ENCODE results near the gene ASB2. TPM values are rescaled to one million over a fixed set of nuclear protein-coding genes. Genes with fewer than 3 reads are reported as not detected.

ASB2 gene
- polyA plus RNA-seq, 1 donor from 2014 or later, result 0.26 TPM

DNA sequence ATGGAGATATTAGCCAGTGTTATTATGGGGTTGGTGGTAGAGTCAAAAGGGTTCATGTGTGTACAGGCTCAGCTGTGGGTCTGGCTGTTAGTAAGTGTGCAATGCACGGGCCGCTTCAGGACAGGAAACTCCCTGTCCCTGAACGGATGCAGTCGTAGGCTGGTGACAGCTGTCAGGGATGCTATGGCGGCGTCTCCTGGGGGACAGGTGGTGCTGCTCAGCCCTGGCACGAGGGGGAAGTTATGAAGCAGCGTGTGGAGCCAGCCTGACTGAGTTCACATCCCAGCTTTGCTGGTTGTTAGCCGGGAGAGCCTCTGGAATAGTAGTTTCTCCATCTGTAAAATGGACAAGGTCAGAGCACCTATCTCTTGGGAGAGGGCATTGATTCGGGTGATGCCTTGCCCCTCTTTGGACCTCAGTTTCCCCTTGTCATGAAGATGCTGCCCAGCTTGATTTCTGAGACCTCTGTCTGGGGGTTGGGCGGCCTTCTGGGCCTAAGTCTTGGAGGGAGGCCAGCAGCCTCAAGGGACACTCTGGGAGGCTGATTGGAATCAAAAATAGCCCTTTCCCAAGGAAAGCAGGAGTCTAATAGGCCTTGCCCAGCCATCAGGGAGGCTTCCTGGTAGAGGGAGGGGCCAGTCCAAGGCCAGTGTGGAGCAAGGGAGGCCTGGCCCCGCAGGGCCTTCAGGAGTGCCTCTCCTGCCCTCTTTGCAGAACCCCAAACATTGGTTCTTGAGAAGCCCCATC is 7.1 kb downstream of the ASB2 start:
- no peak overlapping the region for H3K4me3 ChIP-seq (ENCODE audit: low read length)
- H4K20me1 ChIP-seq (ENCODE audit: insufficient read depth), result no peaks in the 10 kb centered on the region
- H3K4me2 ChIP-seq (ENCODE audit: low read length), result no peak overlapping the region
- H2AFZ ChIP-seq (ENCODE audit: low read depth, low read length), result no peak overlapping the region
- H3F3A ChIP-seq (ENCODE audit: insufficient read depth, low read length, poor library complexity, severe bottlenecking), result no peaks in the 10 kb centered on the region
- H3K27ac ChIP-seq (ENCODE audit: low read length), result no peak overlapping the region
- H3K9me2 ChIP-seq (ENCODE audit: insufficient read depth, low read length), result no peaks in the 10 kb centered on the region
- H3K27me3 ChIP-seq (ENCODE audit: insufficient read depth, low read depth, low read length), result no peaks in the 10 kb centered on the region
- no peak overlapping the region for H3K9ac ChIP-seq (ENCODE audit: low read length)
- H3K9me3 ChIP-seq (ENCODE audit: low read length), result no peaks in the 10 kb centered on the region
- no peaks in the 10 kb centered on the region for H3K36me3 ChIP-seq (ENCODE audit: insufficient read depth, low read length)
- no peaks in the 10 kb centered on the region for H3K79me2 ChIP-seq (replicated peaks; ENCODE audit: insufficient read depth, low read length)
- TF ChIP-seq POLR2AphosphoS5 (IDR thresholded peaks at IDR 0.05), result no peak
- no peak for TF ChIP-seq EZH2 (IDR thresholded peaks at IDR 0.05; ENCODE audit: borderline replicate concordance, insufficient read depth, low read length, poor library complexity, severe bottlenecking)
- no peak for TF ChIP-seq MXI1 (conservative IDR thresholded peaks at IDR 0.05; ENCODE audit: poor library complexity, severe bottlenecking)
- TF ChIP-seq SMC3 (conservative IDR thresholded peaks at IDR 0.05; ENCODE audit: poor library complexity), result no peak
- no peak for TF ChIP-seq EP300 (conservative IDR thresholded peaks at IDR 0.05; ENCODE audit: poor library complexity, severe bottlenecking)
- TF ChIP-seq REST (IDR thresholded peaks at IDR 0.05; ENCODE audit: borderline replicate concordance), result no peak
- TF ChIP-seq TAF1 (IDR thresholded peaks at IDR 0.05; ENCODE audit: low read depth), result no peak
- no peak for TF ChIP-seq RAD21 (conservative IDR thresholded peaks at IDR 0.05)

DNA sequence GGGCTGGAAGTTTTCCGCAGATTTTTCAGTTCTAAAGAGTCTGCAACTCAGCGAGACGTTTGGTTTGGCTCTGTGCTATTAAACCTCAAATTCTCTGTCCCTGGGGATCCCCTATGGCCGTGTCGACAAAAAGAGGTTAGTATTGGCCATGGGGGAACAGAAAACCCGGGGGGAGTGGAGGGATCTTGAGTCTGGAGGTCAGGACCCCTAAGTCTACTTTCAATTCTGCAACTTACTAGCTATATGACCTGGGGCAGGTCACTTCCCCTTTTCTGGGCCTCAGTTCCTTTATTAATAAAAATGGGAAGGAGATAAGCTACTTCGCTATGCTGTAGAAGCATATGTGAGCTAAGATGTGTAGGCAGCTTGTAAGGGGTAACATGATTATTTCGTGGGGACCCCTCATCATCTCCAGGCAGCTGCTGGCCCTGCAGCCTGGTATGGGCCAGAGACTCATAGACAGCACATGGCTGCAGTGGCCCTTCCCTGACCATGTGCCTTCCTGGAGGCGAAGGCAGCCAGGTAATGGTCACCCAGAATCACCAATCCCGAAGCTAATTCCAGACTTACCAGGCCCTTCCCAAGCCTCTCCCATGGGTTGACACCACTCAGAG is 8.6 kb downstream of the ASB2 start:
- Histone ChIP-seq H3K79me2 (replicated peaks; ENCODE audit: insufficient read depth, low read length) (no peaks in the 10 kb centered on the region), H3K4me3 (ENCODE audit: low read length) (no peak overlapping the region)

More for the DNA sequence above, 8.6 kb downstream of the ASB2 start:
- TF ChIP-seq POLR2AphosphoS5 (IDR thresholded peaks at IDR 0.05), result no peak
- TF ChIP-seq RAD21 (conservative IDR thresholded peaks at IDR 0.05), result no peak
- TF ChIP-seq SMC3 (conservative IDR thresholded peaks at IDR 0.05; ENCODE audit: poor library complexity), result no peak
- no peak for TF ChIP-seq EP300 (conservative IDR thresholded peaks at IDR 0.05; ENCODE audit: poor library complexity, severe bottlenecking)
- TF ChIP-seq REST (IDR thresholded peaks at IDR 0.05; ENCODE audit: borderline replicate concordance), result no peak
- Histone ChIP-seq H3K9me2 (ENCODE audit: insufficient read depth, low read length) (no peaks in the 10 kb centered on the region), H4K20me1 (ENCODE audit: insufficient read depth) (no peaks in the 10 kb centered on the region), H3F3A (ENCODE audit: insufficient read depth, low read length, poor library complexity, severe bottlenecking) (no peaks in the 10 kb centered on the region), H3K27ac (ENCODE audit: low read length) (no peak overlapping the region), H3K4me2 (ENCODE audit: low read length) (no peak overlapping the region), H3K36me3 (ENCODE audit: insufficient read depth, low read length) (no peaks in the 10 kb centered on the region), H3K9ac (ENCODE audit: low read length) (no peak overlapping the region), H3K9me3 (ENCODE audit: low read length) (no peaks in the 10 kb centered on the region), H3K27me3 (ENCODE audit: insufficient read depth, low read depth, low read length) (no peaks in the 10 kb centered on the region), H2AFZ (ENCODE audit: low read depth, low read length) (no peak overlapping the region)
